Gastrocnemius medialis (tissue), 4 donors: ENCODE data around the gene TTYH2.
A peak's percentile ranks its signal among the peaks of the same experiment; 100 is the strongest.

Experiments used
- CTCF ChIP-seq, 5 experiments: fragments of 450-650 bp in 3 of 5; fragments of 200-600 bp in 2 of 5; sonication (generic) in 2 of 5; IDR thresholded peaks in 4 of 5; conservative IDR thresholded peaks in 1 of 5; 1 replicate in 4 of 5; 2 replicates in 1 of 5; pipeline ENCODE4 v1.5.1; 2016 to 2019; ENCODE audit warnings: antibody characterized with exemption in 5 of 5, mild to moderate bottlenecking in 3 of 5, moderate library complexity in 3 of 5
- POLR2A ChIP-seq, 2 donors: fragments of 450-650 bp; IDR thresholded peaks; one replicate each; pipeline ENCODE4 v1.6.1; 2017; ENCODE audit warnings: antibody characterized with exemption in 2 of 2, mild to moderate bottlenecking in 2 of 2, moderate library complexity in 2 of 2

- no peak for TF ChIP-seq CTCF (IDR thresholded peaks at IDR 0.05 in 4 of 5, conservative IDR thresholded peaks at IDR 0.05 in 1 of 5)
- peak; percentile 68 to 69 for TF ChIP-seq POLR2A (IDR thresholded peaks at IDR 0.05)
These were observed 2.0 kb downstream of the TTYH2 start for GRCh38 chr17:74215342-74215727.
